Measurements from ENCODE around the gene ITM2B.
A peak's percentile ranks its signal among the peaks of the same experiment; 100 is the strongest.
"Not testable (repeated sequence)": the region's sequence is repeated elsewhere in the genome, so short reads cannot be mapped to it uniquely, and the experiment has no call there.

The ITM2B gene

DNA sequence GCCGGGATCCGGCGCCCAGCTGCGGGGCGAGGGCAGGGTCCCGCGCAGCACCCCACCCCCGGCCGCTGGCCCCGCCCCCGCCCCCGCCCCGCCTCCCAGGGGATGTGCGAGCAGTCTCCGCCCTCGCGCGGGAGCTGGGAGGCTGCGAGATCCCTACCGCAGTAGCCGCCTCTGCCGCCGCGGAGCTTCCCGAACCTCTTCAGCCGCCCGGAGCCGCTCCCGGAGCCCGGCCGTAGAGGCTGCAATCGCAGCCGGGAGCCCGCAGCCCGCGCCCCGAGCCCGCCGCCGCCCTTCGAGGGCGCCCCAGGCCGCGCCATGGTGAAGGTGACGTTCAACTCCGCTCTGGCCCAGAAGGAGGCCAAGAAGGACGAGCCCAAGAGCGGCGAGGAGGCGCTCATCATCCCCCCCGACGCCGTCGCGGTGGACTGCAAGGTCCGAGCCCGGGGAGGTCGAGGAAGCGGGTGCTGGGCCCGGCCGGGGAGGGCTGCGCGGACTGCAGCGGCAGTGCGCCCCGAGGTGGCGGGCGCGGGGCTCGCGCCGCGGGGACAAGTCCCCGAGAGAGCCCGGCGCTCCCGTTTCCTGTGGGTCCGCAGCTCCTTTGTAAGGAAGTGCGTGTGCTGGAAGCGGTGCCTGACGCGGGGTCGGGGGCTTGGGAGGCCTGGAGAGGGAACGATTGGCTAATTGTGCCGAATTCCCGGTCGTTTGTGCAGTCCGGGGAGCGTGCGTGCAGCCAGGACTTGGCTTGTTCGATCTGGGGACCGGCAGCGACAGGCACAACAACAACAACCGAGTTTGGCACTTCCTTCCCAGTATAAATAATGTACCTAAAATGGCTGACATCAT lies at the start of gene ITM2B:
TSS of gene ITM2B (plus strand) at position 161 of the 843 bp plus-strand sequence. CDS start at position 316, 155 bp downstream.
- peak; percentile 47 to 59 for DNase-seq

DNA sequence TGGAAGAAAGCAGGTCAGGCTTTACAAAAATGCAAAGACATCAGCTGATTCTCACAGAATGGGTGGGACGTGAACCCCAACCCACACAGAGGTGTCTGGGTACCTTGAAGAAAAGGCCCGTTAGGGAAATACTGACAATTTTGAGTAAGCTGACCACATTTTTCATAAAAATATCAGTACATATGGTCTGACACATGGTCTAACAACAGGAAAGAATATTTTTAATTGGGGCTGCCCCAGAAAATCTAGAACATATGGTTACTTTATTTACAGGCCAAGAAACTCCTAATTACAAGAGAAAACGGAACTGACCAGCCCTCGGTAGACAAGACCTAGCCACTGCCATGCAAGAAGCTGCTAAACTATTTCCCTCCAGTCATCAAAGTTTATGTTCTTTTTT lies 48.7 kb upstream of the ITM2B start:
- no peak for DNase-seq

DNA sequence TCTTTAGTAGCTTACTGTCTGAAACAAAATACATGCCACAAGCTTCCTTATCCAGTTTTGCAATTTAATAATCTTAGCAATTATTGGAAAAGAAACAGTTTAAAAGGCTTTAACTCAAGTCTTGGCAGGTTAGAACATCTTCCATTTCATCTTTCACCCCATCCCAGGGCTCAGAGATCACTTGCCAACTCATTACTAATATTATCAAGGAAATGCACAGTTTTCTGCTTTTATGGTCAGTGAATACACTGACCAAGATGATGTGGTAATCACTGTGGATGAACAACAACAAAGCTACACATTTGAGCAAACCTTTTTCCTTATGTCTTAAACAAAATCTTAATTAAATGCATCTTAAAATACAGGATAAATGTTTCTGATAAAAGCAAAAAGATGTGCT lies 48.0 kb upstream of the ITM2B start:
- DNase-seq, result no peak

DNA sequence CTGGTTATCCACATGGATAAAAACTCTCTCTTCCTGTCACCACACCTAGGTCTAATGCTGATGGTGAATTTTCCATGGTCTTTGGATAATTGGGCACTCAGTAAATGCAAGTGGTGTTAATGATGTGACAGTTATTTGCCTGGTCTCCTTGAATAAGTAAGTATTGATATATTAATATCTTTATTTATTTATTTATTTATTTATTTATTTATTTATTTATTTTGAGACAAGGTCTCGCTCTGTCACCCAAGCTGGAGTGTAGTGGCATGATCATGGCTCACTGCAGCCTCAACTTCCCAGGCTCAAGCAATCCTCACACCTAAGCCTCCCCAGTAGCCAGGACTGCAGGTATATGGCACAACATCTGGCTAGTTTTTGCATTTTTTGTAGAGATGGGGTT lies 46.3 kb upstream of the ITM2B start:
- DNase-seq, result no peak

DNA sequence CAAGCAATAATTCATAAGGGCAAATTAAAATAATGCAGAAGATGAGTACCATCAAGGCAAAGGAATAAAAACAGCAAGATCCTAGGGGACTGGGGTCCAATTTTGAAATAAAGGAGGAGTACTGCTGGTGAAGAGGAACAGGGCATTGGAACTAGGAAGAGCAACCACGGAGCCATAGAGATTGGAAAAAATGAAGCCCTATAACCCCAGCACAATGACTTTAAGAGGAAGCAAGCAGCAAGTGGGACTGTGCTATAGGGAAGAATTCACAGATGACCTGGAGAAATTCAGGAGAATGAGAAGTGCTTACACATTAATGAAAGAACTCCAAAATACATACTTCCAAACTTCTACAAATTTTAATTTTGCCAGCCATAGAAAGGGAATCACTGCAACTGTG lies 44.9 kb upstream of the ITM2B start:
- no peak for DNase-seq

DNA sequence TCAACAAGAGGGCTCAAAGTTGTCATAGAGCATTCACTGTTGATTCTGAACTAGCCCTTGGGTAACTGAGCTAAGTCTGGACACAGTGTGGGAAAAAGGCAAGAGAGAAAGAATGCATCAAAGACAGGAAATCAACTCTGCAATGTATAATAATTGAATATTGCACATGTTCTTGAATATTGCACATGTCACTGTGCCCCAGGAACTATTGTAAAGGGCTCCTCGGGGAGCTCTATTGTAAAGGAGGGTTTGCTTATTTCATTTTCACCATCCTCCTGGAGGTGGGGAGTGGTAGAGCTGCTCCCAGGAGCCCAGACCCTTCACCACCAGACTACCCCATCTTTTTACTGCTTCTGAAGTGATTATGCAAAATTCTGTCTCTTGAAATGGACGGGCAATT lies 44.4 kb upstream of the ITM2B start:
- no peak for DNase-seq

DNA sequence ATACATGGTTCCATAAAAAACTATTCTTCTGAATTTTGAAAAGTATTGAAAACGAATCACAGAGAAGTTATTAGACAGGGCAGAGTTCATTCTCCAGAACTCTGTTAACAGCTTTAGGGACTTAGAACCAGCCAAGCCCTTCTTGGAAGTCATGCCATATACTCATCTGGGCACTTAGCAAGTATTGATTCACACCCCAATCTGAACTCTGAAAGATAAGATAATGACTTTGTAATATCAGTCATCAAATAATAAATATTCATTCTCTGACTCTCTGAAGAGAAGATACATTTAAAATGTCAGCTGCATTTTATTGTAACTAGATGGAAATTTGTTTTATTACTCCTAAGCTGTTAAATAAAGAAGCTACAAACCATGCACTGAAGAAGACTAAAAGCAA lies 43.8 kb upstream of the ITM2B start:
- no peak for DNase-seq

DNA sequence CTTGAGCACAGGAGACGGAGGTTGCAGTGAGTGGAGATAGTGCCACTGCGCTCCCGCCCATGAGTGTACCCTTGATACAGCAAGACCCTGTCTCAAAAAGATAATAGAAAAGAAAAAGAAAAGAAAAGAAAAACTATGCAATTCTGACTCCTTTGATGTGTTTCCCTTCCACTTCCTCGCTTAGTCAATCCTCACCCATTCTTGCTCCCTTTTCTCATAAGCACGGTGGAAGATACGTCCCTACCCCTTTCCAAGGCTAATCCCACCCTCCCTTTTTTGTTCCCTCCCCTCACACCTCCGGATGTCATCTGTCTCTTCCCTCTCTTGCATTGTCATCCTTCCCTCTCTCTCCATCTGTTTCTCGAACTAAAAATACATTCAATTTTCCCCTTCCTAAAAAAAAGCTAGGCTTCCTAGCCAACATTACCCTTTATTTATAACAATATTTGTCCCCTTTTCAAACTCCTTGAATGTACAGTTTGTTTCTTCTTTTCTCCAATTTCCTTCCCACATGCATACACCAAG lies 40.5 kb upstream of the ITM2B start:
- no peak for DNase-seq

DNA sequence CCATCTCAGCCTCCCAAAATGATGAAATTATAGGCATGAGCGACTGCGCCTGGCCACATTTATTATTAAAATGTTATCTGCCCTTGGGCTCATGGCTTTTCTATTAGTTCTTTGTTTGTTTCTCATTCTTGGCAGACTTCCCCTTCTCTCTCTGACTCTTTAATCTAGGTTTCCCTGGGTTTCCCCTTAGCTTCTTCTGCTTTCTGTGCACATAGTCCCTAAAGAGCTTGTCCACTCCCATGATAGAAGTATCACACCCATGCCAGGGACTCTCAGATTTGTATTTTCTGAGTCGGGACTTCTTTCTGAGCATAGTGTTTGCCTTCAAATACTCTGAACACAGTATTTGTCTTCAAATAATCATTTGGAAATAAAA lies 38.6 kb upstream of the ITM2B start:
- DNase-seq, result no peak

DNA sequence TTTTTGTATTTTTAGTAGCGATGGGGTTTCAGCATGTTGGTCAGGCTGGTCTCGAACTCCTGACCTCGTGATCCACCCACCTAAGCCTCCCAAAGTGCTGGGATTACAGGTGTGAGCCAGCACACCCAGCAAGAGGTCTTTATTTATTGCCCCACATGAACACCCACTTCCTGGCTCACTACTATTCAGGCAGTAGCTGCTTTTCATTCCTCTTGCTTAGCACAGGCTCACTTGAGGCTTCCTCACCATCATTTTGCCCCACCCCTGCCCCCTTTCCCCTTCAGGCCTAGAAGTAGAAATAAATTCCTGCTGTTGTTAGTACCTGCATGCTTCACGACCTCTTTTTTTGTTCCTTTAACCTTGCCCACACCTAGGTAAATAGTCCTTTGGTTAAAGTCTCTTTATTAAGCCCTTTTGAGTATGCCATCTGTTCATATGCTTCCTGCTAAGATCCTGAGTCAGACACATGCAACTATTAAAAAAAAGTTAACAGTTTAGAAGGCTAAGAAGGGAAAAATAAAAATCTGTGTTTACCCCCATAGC lies 33.5 kb upstream of the ITM2B start:
- no peak for DNase-seq

DNA sequence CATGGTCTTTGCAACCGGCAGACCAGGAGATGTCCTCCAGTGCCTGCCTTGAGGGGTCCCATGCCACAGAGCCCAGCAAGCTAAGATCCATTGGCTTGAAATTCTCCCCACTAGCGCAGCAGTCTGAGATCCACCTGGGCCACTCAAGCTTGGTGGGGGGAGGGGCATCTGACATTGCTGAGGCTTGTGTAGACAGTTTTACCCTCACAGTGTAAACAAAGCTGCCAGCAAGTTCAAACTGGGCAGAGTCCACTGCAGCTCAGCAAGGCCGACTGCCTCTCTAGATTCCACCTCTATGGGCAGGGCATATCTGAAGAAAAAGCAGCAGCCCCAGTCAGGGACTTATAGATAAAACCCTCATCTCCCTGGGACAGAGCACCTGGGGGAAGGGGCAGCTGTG lies 32.0 kb upstream of the ITM2B start:
- DNase-seq, result peak; percentile 8 to 16

DNA sequence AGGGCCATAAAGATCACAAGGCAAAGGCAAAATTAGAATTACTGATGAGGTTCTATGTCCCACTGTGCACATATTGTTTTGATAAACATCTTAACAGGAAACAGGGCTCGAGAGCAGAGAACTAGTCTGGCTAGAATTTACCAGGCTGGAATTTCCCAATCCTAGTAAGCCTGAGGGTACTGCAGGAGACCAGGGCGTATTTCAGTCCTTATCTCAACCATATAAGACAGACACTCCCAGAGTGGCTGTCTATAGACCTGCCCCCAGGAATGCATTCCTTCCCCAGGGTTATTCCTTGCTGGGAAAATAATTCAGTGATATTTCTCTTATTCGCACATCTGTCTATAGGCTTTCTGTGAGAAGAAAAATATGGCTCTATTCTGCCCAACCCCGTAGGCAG lies 25.8 kb upstream of the ITM2B start:
- not testable (repeated sequence) for DNase-seq

DNA sequence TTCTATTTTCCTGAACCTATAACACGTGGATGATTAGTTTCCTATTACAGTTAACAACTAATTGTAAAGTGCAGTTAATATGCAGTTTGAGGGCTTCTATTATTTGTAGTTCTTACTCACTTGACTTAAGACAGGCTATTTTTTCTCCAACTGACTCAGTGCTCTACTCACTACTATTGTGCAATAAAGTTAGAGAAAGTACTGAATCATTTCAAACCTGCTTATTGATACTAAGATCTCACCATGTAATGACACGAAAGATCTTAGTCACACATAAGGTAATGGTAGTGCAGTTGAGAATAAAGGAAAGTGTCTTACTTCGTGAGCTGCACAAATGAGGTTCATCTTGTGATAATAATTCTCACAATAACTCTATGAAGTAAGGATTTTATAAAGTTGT lies 22.8 kb upstream of the ITM2B start:
- DNase-seq, result no peak

DNA sequence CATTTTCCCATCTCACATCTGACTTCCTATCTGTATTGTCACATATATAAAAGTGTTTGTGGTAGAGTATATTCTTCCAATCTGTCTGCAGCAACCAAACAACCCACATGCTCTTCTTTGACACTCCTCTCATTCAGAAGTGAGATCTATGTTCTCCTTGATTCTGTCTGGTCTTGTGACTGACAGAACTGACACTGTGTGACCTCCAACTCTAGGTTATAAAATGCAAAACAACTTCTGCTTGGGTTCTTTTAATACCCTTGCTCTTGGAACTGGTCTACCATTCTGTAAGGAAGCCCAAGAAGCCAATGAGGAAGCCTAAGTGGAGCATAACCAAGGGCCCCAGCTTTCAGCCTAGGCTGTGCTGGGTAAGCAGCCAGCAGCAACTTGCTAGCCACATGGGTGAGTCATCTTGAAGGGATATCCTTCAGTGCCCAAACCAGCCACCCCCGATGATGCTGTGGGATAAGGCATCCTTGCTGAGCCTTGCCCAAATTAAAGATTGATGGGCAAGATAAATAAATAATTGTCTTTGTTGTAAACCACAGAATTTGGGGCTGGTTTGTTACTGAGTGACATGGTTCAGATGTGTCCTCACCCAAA lies 18.4 kb upstream of the ITM2B start:
- DNase-seq, result no peak

DNA sequence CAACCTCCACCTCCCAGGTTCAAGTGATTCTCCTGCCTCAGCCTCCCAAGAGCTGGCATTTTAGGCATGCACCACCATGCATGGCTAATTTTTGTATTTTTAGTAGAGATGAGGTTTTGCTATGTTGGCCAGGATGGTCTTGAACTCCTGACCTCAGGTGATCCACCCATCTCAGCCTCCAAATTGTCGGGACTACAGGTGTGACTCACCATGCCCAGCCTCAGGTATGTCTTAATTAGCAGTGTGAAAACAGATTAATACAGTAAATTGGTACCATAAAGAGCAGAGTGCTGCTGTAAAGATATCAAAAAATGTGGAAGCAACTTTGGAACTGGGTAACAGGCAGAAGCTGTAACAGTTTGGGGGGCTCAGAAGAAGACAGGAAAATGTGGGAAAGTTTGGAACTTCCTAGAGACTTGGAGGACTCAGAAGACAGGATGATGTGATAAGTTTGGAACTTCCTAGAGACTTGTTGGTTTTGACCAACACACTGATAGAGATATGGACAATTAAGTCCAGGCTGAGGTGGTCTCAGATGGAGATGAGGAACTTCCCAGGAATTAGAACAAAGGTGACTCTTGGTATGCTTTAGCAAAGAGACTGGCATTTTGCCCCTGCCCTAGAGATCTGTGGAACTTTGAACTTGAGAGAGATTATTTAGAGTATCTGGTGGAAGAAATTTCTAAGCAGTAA lies 17.3 kb upstream of the ITM2B start:
- not testable (repeated sequence) for DNase-seq

DNA sequence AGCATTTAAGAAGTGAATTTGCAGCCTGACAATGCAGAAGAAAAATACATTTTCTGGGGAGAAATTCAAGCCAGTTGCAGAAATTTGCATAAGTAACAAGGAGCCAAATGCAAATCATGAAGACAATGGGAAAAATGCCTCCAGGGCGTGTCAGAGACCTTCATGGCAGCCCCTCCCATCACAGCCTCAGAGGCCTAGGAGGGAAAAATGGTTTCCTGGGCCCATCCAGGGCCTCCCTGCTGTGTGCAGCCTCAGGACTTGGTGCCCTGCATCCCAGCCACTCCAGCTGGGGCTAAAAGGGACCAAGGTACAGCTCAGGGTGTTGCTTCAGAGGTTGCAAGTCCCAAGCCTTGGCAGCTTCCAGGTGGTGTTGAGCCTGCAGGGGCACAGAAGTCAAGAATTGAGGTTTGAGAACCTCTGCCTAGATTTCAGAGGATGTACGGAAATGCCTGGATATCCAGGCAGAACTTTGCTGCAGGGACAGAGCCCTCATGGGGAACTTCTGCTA lies 16.7 kb upstream of the ITM2B start:
- DNase-seq, result no peak

DNA sequence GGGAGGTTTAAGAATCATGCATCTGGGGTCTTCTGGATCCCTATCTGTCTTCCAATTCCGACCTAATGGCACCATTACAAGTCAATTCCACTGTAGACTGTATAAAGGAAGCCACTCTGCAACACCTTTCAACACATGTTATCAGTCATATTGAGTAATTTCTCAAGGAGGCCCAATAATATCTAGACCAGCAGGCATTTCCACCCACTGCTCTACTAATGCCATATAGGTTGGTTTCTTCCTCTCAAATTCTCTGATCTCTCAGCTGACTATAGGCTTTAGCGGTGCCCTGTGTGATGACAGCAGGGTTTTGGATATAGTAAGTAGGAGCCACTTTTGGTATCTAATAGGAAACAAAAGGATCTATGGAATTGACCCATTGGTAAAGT lies 12.4 kb upstream of the ITM2B start:
- DNase-seq, result no peak

DNA sequence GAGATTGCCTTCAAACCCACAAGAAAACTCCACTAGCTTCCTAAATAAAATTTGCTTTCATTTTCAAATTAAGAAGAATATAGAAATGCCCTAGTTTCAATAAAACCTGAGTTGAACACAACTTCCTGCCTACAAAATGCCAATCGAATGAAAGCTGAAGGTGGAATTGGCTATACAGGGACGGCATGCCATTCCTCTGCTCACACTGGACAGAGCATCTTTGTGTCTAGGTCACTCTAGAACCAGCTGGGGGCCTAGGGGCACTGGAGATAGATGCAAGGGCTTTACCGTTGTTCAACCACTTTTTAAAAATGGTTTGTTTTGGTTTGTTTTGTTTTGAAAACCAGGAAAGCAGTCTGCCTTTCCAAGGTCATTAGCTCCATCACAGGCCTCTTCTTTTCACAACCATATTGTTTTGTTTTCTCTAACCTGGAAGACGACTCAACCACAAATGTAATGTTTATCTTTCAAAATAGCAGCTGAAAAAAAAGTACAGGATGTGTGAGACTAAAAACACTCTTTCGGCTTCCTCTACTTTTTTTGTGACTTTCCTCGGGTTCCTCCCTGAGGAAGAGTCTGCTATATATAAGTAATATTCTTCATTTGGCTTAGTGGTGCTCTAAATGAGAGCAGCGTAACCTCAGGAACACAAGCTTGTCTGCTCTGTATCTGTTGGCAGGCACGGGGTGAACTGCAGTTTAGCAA lies 11.9 kb upstream of the ITM2B start:
- DNase-seq, result no peak

DNA sequence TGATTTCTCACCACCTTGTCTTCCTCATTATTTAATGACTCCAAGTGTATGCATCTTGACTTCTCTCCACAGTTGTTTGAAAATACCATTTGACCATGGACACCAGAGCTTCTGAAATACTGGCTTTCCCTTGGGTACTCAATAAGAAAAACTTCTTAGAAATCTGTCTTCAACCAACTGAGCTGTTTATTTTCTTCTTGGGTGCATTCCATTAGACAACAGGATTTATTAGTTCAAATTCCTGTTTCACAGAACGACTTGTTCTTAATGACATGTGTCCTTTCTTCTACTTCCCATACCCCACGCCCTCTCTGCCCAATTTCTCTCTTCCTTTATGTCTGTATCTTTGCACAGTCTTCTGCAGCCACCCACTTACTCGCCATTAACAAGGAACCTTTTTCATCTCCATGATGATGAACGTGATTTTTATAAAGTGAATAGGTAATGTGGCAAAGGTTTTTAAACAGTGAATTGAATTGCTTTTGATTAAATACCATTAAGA lies 11.3 kb upstream of the ITM2B start:
- no peak for DNase-seq

DNA sequence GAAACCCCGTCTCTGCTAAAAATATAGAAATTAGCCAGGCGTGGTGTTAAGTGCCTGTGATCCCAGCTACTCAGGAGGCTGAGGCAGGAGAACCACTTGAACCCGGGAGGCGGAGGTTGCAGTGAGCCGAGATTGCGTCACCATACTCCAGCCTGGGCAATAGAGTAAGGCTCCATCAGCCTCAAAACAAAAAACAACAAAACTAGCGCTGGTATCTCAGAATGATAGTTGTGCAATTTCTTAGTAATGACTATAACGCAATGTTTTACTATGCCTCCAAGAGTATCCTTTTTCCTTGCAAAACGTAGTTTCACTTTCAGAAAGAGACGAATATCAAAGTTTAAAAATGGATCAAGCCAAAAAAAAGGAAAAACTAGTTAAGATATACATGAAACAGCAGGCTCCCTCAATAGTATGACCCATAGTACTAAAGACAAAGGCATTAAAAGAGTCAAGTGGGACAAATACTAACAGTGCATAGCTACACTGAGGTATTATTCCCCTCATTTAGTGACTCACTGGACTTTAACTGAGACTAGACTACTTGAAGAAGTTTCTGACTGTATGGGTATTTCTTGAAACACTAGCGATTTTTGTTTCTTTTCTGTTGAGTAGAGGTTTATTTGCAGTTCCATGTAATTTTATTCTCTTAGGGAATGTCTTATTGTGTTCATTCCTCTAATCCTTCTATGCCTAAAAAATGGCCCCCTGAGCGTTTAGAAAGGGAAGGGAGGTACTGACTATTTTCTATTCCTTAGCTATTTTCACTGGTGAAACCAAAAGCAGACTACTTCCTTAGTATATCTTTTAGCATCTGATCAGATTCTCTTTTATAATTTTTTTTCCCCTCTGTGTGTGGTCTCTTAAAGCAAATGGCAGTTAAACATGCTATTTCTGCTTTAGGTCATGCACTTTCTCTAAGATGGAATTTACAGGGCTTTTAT lies 10.4 kb upstream of the ITM2B start:
- DNase-seq, result no peak

DNA sequence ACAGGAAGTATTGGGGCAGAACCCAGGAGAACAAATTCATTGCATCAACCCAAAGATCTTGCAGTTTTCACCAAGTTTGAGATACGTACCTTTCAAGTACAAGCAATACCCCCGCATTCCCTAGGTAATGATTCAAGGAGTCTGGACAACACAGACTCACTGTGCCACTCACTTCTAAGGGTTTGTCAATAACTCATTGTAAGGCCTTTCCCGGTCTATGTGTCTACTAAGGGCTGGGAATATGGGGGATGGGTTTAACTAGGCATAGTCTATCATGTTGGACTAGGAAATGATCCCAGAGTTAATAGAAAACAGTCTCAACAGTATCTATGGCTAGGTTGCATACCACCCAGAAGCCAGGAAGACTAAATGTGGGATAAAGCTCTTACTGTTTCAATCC lies 8.3 kb upstream of the ITM2B start:
- no peak for DNase-seq
